WTC11 (cell line): ENCODE data around the gene ADRB2. TPM values are rescaled to one million over a fixed set of nuclear protein-coding genes. Genes with fewer than 3 reads are reported as not detected.

Source experiments
- ATAC-seq: fragments of 200-7000 bp; cut with Tn5 transposase; 2 replicates; pipeline ENCODE4 v1.10.0; 2021; ENCODE audit warnings: mild to moderate bottlenecking, moderate library complexity
- CTCF ChIA-PET: fragments of 300-600 bp; sonication (Branson Sonifier 250); formaldehyde crosslinking; loops from one replicate; lab custom pipeline; 2021; ENCODE audit warnings: antibody characterized with exemption; lab: Charles Lee
- POLR2A ChIA-PET: fragments of 350-600 bp; sonication (Branson Sonifier 250); formaldehyde crosslinking; loops from one replicate; lab custom pipeline; 2021; ENCODE audit warnings: antibody characterized with exemption; lab: Charles Lee
- DNase-seq: peaks from one replicate; pipeline ENCODE4 v3.0.0; 2021; ENCODE audit warnings: low spot score
- H3K27ac Mint-ChIP-seq: 2 replicates; pipeline ENCODE4 v1.8.0; 2021; ENCODE audit warnings: mixed read lengths
- H3K27me3 Mint-ChIP-seq: 2 replicates; pipeline ENCODE4 v1.8.0; 2021; ENCODE audit warnings: low read depth, mild to moderate bottlenecking, moderate library complexity, mixed read lengths
- H3K36me3 Mint-ChIP-seq: 2 replicates; pipeline ENCODE4 v1.8.0; 2021; ENCODE audit warnings: mixed read lengths
- H3K4me1 Mint-ChIP-seq: 2 replicates; pipeline ENCODE4 v1.8.0; 2022; ENCODE audit warnings: mixed read lengths
- H3K4me3 Mint-ChIP-seq: 2 replicates; pipeline ENCODE4 v1.8.0; 2021; ENCODE audit warnings: mild to moderate bottlenecking, moderate library complexity, mixed read lengths
- H3K9me3 Mint-ChIP-seq: 2 replicates; pipeline ENCODE4 v1.8.0; 2021; ENCODE audit warnings: mixed read lengths
- AR ChIP-seq: fragments of 250-450 bp; sonication (Bioruptor Pico); IDR thresholded peaks from 2 replicates; pipeline ENCODE4 v1.9.0; 2021; ENCODE audit warnings: mild to moderate bottlenecking
- ATF2 ChIP-seq: sonication (generic); formaldehyde crosslinking; IDR thresholded peaks from 2 replicates; pipeline ENCODE4 v1.8.1; 2022; ENCODE audit warnings: low read depth, missing genetic modification reagents, borderline replicate concordance
- ATF6 ChIP-seq: sonication (generic); formaldehyde crosslinking; IDR thresholded peaks from 2 replicates; pipeline ENCODE4 v1.8.1; 2023; ENCODE audit warnings: mild to moderate bottlenecking, missing genetic modification reagents
- CREB1 ChIP-seq: sonication (generic); formaldehyde crosslinking; IDR thresholded peaks from 2 replicates; pipeline ENCODE4 v1.8.0; 2023; ENCODE audit warnings: mild to moderate bottlenecking, missing genetic modification reagents
- ESRRA ChIP-seq: sonication (generic); formaldehyde crosslinking; IDR thresholded peaks from 2 replicates; pipeline ENCODE4 v1.8.1; 2022; ENCODE audit warnings: mild to moderate bottlenecking, missing genetic modification reagents, borderline replicate concordance
- GRHL2 ChIP-seq: fragments of 250-450 bp; sonication (Bioruptor Pico); IDR thresholded peaks from 2 replicates; pipeline ENCODE4 v1.8.0; 2022; ENCODE audit warnings: mild to moderate bottlenecking, moderate library complexity; ENCODE audit not compliant: insufficient replicate concordance, severe bottlenecking
- NFATC4 ChIP-seq: fragments of 250-450 bp; sonication (Bioruptor Pico); IDR thresholded peaks from 2 replicates; pipeline ENCODE4 v1.9.0; 2021; ENCODE audit warnings: mild to moderate bottlenecking
- NR2C2 ChIP-seq: sonication (generic); formaldehyde crosslinking; IDR thresholded peaks from 2 replicates; pipeline ENCODE4 v1.8.0; 2022; ENCODE audit warnings: mild to moderate bottlenecking, missing genetic modification reagents
- RORB ChIP-seq: fragments of 250-450 bp; sonication (Bioruptor Pico); IDR thresholded peaks from 2 replicates; pipeline ENCODE4 v1.9.0; 2021; ENCODE audit warnings: mild to moderate bottlenecking
- SMAD3 ChIP-seq: sonication (generic); formaldehyde crosslinking; IDR thresholded peaks from 2 replicates; pipeline ENCODE4 v1.8.0; 2022; ENCODE audit warnings: missing genetic modification reagents, mild to moderate bottlenecking, borderline replicate concordance
- TEAD1 ChIP-seq: sonication (generic); formaldehyde crosslinking; IDR thresholded peaks from 2 replicates; pipeline ENCODE4 v1.8.0; 2022; ENCODE audit warnings: mild to moderate bottlenecking, missing genetic modification reagents
- TEAD4 ChIP-seq: sonication (generic); formaldehyde crosslinking; IDR thresholded peaks from 2 replicates; pipeline ENCODE4 v1.8.0; 2022; ENCODE audit warnings: mild to moderate bottlenecking, missing genetic modification reagents
- TP53 ChIP-seq: sonication (generic); formaldehyde crosslinking; IDR thresholded peaks from 2 replicates; pipeline ENCODE4 v1.8.1; 2023; ENCODE audit warnings: mild to moderate bottlenecking, missing genetic modification reagents
- ZNF416 ChIP-seq: fragments of 250-450 bp; sonication (Bioruptor Pico); IDR thresholded peaks from 2 replicates; pipeline ENCODE4 v1.9.0; 2021; ENCODE audit warnings: mild to moderate bottlenecking, inconsistent platforms
- total RNA-seq: library from RNA; stranded (reverse); gene quantifications from 3 replicates; pipeline ENCODE4 v1.2.3, GENCODE V29; 2021
- TF ChIP-seq, protein P1 (sequence below): sonication (generic); formaldehyde crosslinking; IDR thresholded peaks from 2 replicates; pipeline ENCODE4 v1.8.0; 2022; ENCODE audit warnings: mild to moderate bottlenecking, missing genetic modification reagents
- TF ChIP-seq, protein P2 (sequence below): fragments of 250-450 bp; sonication (Bioruptor Pico); conservative IDR thresholded peaks from 2 replicates; pipeline ENCODE4 v1.9.0; 2021; ENCODE audit warnings: mild to moderate bottlenecking
- TF ChIP-seq, protein P3 (sequence below): sonication (generic); formaldehyde crosslinking; IDR thresholded peaks from 2 replicates; pipeline ENCODE4 v1.8.0; 2022; ENCODE audit warnings: mild to moderate bottlenecking, missing genetic modification reagents

ADRB2 gene
- total RNA-seq, 1 experiment from 2014 or later: 1.2 TPM

GRCh38 chr5:148826053-148826738, at the start of gene ADRB2 (continued):
- TF ChIP-seq, protein P1, sequence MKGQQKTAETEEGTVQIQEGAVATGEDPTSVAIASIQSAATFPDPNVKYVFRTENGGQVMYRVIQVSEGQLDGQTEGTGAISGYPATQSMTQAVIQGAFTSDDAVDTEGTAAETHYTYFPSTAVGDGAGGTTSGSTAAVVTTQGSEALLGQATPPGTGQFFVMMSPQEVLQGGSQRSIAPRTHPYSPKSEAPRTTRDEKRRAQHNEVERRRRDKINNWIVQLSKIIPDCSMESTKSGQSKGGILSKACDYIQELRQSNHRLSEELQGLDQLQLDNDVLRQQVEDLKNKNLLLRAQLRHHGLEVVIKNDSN (CRISPR knock-in tag): no peak
- peak; percentile 21; the same call in 1 of the 2 replicates for TF ChIP-seq CREB1
- 0 out of 2 replicates have a peak, but pooled peaks have one; percentile 54 for TF ChIP-seq TEAD1 (CRISPR knock-in tag)
- TF ChIP-seq RORB (CRISPR knock-in tag): no peak
- no peak for TF ChIP-seq ESRRA (CRISPR knock-in tag)
- TF ChIP-seq ATF2: no peak
- TF ChIP-seq TP53 (CRISPR knock-in tag): no peak
- TF ChIP-seq NFATC4 (CRISPR knock-in tag): no peak
- TF ChIP-seq SMAD3: no peak
- no peak for TF ChIP-seq NR2C2
- no peak for TF ChIP-seq ZNF416 (CRISPR knock-in tag)
- TF ChIP-seq GRHL2 (CRISPR knock-in tag): no peak

GRCh38 chr5:148776780-148777179, 49.6 kb upstream of the ADRB2 start:
- no peak overlapping the region for H3K27ac Mint-ChIP-seq
- no peaks in the 10 kb centered on the region for H3K27me3 Mint-ChIP-seq
- TF ChIP-seq CREB1 (no peak), TEAD4 (CRISPR knock-in tag) (no peak), ATF6 (CRISPR knock-in tag) (no peak), AR (CRISPR knock-in tag) (no peak)
- TF ChIP-seq, protein P2, sequence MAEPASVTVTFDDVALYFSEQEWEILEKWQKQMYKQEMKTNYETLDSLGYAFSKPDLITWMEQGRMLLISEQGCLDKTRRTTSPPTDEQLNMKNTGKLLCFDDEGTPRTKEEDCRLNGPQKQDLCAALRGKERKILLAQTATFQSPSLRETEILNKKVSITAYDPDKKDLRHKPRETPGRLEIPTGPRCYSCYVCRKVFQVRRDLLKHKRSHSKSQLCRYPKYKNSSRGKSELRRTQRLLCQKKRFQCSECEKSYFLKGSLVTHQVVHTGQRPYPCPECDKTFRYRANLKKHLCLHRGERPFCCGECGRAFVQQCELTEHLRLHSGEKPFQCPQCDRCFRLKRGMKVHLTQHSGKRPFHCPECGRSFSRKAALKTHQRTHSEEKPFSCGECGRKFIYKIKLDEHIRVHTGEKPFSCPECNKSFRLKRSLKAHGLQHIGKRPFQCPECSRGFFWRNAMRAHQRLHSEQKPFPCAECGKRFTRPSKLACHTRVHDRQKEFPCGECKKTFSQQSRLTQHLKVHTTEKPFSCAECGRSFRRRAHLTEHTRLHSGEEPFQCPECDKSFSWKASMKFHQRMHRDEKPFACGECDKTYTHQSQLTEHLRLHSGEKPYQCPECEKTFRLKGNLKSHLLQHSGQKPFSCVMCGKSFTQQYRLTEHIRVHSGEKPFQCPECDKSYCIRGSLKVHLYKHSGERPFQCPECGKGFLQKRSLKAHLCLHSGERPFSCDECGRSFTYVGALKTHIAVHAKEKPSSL: no peak
- TF ChIP-seq, protein P3, sequence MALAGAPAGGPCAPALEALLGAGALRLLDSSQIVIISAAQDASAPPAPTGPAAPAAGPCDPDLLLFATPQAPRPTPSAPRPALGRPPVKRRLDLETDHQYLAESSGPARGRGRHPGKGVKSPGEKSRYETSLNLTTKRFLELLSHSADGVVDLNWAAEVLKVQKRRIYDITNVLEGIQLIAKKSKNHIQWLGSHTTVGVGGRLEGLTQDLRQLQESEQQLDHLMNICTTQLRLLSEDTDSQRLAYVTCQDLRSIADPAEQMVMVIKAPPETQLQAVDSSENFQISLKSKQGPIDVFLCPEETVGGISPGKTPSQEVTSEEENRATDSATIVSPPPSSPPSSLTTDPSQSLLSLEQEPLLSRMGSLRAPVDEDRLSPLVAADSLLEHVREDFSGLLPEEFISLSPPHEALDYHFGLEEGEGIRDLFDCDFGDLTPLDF (CRISPR knock-in tag): no peak
- DNase-seq (no peak), ATAC-seq (no peak)
- POLR2A ChIA-PET: no interaction called here
- H3K9me3 Mint-ChIP-seq: no peaks in the 10 kb centered on the region
- peaks cover 14% of the 10 kb centered on the region for H3K4me1 Mint-ChIP-seq
- CTCF ChIA-PET: interaction anchor here (0.7 kb wide), 1 partner anchor 46 kb away, joined by 3 read pairs; no protein-coding TSS in a partner anchor
- H3K36me3 Mint-ChIP-seq: no peaks in the 10 kb centered on the region
- no peak overlapping the region for H3K4me3 Mint-ChIP-seq
